SK-MEL-5 (cell line): ENCODE measurements around the gene MPHOSPH10. TPM values are rescaled to one million over a fixed set of nuclear protein-coding genes. Genes with fewer than 3 reads are reported as not detected.
"Not testable (repeated sequence)": the region's sequence is repeated elsewhere in the genome, so short reads cannot be mapped to it uniquely, and the experiment has no call there.

Source experiments
- DNase-seq: peaks from one replicate; pipeline ENCODE4 v3.0.0-alpha.2; 2016; ENCODE audit warnings: low read depth, low spot score
- in situ Hi-C: cut with HindIII; loops from 2 replicates; pipeline ENCODE4 v1.10.0; 2016; ENCODE audit warnings: low sequenced_read_pairs, high pct_unique_total_duplicates, low pct_unique_long_range_greater_than_20kb
- polyA plus RNA-seq, 2 experiments: library from polyadenylated mRNA; depleted of rRNA; stranded (reverse); fragments of >200 nt; gene quantifications; 2 replicates each; pipeline ENCODE4 v1.2.3, GENCODE V29; 2015
- total RNA-seq: library from RNA; depleted of rRNA; stranded (reverse); fragments of >200 nt; shearing (Covaris generic); gene quantifications from 2 replicates; pipeline ENCODE4 v1.2.3, GENCODE V29; 2014; rRNA removed

Gene MPHOSPH10
- 32.1 and 35.0 TPM in 2 replicates for total RNA-seq
- 35.4 and 37.6 TPM in 2 replicates for polyA plus RNA-seq (2015; cell fraction: cytosol; rRNA removed)
- polyA plus RNA-seq (2015; cell fraction: nucleus; rRNA removed) = 41.9 and 48.0 TPM in 2 replicates

GRCh38 chr2:71130152-71130904 is at the start of gene MPHOSPH10, which contains the start of gene MCEE:
TSS of gene MPHOSPH10 (plus strand) at chr2:71130634. CDS start at chr2:71130666, 32 bp downstream.
TSS of gene MCEE (minus strand) at chr2:71130229. CDS start at chr2:71130219, 10 bp downstream.
- DNase-seq = peak; percentile 95
- in situ Hi-C loops = no loop called here

GRCh38 chr2:71082402-71083252 is 47.8 kb upstream of the MPHOSPH10 start:
- in situ Hi-C loops = no loop called here
- DNase-seq = no peak

GRCh38 chr2:71083297-71083696 is 47.1 kb upstream of the MPHOSPH10 start:
- in situ Hi-C loops, DNase-seq: not testable (repeated sequence)

- DNase-seq, in situ Hi-C loops: not testable (repeated sequence)
Observed at GRCh38 chr2:71083752-71084312, 46.6 kb upstream of the MPHOSPH10 start.

GRCh38 chr2:71085325-71086003 is 45.0 kb upstream of the MPHOSPH10 start:
- in situ Hi-C loops, DNase-seq: not testable (repeated sequence)

- in situ Hi-C loops, DNase-seq: not testable (repeated sequence)
Observed at GRCh38 chr2:71089475-71089874, 41.0 kb upstream of the MPHOSPH10 start.

- in situ Hi-C loops, DNase-seq: not testable (repeated sequence)
Observed at GRCh38 chr2:71091808-71092207, 38.6 kb upstream of the MPHOSPH10 start.

- DNase-seq, in situ Hi-C loops: not testable (repeated sequence)
Observed at GRCh38 chr2:71092491-71093260, 37.8 kb upstream of the MPHOSPH10 start.

- peak; percentile 86 for DNase-seq
- in situ Hi-C loops = no loop called here
Observed at GRCh38 chr2:71100195-71100964, 30.1 kb upstream of the MPHOSPH10 start.

- no peak for DNase-seq
- in situ Hi-C loops = no loop called here
Observed at GRCh38 chr2:71101656-71102055, 28.8 kb upstream of the MPHOSPH10 start.

- DNase-seq = no peak
- in situ Hi-C loops = no loop called here
Observed at GRCh38 chr2:71102981-71103681, 27.3 kb upstream of the MPHOSPH10 start.

GRCh38 chr2:71103809-71104208 is 26.6 kb upstream of the MPHOSPH10 start:
- in situ Hi-C loops = no loop called here
- DNase-seq = no peak

- in situ Hi-C loops, DNase-seq: not testable (repeated sequence)
Observed at GRCh38 chr2:71106463-71106862, 24.0 kb upstream of the MPHOSPH10 start.

GRCh38 chr2:71108091-71108490 is 22.3 kb upstream of the MPHOSPH10 start:
- DNase-seq = no peak
- in situ Hi-C loops = no loop called here

GRCh38 chr2:71113843-71114242 is 16.6 kb upstream of the MPHOSPH10 start:
- DNase-seq = no peak
- in situ Hi-C loops = no loop called here
